NCI-H128 (cell line): ENCODE results near the gene PXN.
"Not testable (repeated sequence)": the region's sequence is repeated elsewhere in the genome, so short reads cannot be mapped to it uniquely, and the experiment has no call there.

ENCODE experiments used
- DNase-seq: peaks from one replicate; lab custom pipeline; 2025; ENCODE audit not compliant: unreplicated experiment; lab: John Stamatoyannopoulos, UW

PXN gene

GRCh38 chr12:120262852-120263747 lies 2.4 kb downstream of the PXN start:
- DNase-seq = no peak

DNA sequence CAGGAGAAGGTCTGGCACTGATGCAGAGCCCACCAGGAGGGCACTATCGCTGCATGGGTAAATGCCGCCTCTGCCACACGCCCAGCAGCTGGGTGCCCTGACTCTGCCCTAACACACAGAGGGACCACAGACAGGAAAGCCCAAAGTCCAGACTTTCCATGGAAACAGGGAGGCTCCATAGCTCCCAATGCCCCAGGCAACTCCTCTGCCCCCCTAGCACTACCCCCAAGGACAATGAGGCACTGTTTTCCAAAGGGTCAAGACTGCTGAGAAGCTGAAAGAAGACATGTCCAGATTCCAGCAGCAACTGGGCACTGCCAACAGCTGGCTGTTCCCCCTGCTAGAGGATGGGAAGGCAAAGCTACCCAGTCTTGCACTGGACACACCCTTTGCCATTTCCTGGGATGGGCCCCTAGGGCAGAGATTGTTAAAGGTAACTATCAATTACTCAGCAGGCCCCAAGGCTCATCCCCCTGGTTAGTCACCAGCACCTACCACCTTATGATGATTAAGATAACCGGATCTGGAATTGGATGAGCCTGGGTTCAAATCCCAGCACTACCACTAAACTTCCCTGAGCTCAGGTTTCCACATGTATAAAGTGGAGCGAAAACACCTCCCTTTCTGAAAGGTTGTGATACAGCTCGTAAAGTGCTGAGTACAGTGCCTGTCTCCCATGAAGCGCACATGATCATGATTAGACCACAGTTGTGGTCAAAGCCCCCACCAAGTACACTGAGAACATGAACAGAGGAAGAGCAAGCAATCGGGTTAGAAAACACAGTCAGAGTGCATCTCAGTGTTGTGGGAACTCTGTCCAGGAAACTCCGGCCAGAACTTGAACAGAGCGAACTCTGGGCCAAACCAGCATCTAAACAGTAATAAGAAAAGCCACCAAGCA lies 3.3 kb downstream of the PXN start:
- DNase-seq = no peak

GRCh38 chr12:120260607-120261006 lies 4.9 kb downstream of the PXN start:
- DNase-seq = no peak

DNA sequence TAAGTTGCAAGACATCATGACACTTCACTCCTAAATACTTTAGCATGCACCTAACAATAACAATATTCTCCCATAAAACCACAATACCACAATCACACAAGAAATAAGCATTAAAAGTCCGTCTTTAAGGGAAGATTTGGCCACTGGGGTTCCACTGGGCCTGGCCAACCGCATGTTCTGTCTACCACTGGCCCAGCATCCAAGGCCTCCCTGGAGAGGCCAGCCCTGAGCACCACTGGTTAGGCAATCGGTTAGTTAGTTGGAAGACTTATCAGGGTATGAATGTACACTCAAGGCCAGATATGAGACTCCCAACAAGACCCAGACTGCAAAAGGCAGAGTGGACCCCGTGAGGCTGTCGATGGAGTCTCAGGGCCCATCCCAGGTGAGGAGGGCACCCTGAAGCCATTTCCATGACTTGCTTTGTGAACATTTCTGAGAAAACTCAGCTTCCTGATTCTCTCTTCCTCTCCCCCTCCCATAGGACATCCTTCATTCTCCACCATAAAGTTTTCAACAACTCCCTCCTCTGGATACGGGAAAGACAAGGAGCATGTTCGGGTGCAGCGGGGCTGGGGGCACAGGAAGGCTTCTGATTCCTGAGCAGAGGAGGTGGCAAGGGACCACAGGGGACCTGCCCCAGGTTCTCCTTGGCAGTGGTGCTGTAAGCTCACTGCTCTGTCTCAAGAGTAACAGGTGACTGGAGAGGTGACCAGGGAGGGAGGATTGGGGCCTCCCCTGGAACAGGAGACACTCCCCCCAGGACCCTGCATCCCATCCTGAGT lies 5.9 kb downstream of the PXN start:
- no peak for DNase-seq

DNA sequence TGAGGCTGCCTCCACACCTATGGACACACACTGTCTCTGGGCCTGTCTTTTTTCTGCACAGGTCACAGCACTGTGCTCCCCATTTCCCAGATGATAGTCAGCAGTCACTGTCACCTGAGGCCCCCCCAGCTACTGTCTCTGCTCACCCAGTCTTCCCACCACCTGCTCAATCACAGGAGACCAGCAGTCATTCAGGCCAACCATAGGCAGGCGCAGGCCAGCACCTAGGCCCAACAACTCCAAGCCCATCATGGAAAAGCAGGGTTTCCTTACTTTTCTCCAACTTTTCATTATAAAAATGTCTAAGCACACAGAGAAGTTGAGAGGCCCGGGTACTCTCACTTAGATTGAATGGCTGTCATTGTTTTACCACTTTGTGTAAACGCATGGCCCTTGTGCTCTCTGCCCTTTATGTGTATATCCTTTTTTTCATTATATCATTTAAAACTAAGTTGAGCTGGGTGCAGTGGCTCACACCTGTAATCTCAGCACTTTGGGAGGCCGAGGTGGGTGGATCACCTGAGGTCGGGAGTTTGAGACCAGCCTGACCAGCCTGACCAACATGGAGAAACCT lies 7.1 kb downstream of the PXN start:
- no peak for DNase-seq

DNA sequence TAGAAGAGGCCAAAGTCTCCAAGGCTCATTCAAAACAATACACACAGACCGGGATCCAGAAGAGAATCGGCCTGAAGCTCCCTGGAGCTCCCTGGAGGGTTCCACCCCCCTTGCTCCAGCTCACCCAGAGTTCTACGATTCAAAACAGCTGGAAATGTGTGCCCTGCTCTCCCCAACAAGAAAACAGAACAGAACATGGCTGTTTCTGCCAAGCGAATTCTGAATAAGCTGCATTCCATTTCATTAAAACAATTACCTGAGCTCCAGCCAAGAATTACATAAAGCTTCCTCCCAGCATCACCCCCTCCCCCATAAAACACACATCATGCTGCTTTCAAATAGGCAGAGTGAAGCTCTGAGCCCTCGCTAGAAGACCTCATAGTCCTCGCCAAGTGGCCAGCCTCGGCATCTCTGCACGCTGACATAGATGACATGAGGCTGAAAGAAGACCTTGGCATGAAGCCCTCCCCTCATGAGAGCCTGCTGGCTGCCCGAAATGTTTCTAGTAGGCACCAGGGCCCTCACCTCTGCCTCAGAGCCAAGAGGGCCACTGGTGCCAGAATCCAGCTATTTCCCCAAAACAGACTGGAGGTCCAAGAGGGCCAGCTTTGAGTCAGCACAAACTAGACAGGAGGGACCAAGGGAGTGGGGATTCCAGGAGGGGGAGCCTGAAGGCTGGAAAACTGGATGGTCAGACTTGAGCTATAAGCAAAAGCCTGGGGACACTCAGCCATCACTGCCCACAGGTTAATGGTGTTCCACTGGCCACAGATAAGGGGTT lies 8.3 kb downstream of the PXN start:
- no peak for DNase-seq

- no peak for DNase-seq
These were observed 10.7 kb downstream of the PXN start for GRCh38 chr12:120254809-120255208.

GRCh38 chr12:120253313-120253712 lies 12.2 kb downstream of the PXN start:
- DNase-seq = not testable (repeated sequence)

DNA sequence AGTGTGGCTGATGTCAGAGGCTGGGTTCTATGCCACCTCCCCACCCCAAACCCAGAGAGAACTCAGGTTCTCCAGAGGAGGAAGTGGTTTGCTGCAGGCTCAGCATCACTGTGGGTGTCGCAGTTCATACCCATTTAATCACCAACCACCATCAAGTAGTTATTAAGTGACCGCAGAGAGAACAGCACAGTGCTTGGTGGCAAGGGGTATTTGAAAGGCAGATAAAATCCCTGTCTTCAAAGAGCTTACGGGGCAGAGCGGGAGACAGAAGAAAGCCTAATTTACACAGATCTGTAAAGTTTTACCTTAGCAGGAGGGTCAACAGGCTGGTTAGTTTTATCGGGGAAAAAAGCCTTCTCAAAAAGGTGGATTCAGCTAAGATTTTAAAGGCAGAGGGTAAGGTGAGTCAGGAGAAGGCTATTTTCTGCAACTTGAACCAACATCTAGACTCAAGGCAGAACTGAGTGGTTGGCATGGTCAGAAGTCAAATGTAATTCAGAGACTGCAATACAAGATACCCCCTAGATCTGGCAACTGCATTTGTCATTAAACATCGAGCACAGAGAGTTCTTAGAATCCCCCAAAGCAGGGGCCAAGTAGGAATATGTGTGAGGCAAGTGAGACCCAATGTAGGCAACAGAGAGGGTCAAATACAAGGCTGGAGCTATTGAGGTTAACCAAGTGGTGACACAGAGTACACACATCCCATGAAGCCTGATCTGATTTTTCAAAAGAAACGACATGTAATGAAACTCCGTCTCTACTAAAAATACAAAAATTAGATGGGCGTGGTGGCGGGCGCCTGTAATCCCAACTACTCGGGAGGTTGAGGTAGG lies 13.2 kb downstream of the PXN start:
- DNase-seq = no peak

GRCh38 chr12:120251364-120252070 lies 14.0 kb downstream of the PXN start:
- not testable (repeated sequence) for DNase-seq

DNA sequence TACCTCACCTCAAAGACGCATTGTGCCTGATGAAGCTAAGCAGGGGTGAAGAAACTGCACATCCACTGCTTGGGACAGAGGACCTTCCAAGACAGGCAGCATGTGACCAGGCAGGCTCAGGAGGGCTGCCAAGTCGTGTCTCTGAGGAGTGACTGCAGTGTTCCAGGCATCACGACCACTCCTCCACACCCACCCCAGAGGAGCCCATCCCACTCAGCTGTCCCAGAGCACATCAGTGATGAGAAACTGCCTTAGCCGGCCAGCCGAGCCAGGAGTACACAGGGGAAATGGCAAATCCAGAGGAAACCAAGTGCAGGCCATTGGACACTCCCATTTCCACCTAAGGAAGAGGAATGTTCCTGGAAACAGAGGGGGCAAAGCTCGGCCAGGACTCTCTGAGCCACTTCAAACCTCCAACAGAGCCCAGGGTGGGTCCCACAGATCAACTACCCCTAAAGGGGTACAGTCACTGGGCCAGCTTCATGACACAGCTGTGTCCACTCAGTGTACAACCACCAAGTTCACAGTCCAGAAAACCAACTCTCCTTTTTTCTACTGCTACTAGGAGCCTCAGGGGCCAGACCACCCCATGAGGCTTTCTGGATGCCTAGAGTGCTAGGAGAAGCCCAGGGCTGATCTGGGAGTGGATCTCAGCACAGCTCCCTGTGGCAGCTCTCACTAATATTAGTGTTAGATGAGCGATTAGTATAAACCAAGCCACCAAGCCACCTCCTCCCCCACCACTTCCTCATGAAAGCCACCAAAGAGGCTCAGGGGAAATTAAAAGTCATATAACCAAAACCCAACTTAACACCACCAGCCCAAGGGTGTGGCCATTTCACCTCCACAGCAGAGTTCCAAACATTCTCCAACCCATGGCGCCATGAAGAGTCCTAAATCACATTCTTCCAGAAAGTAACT lies 15.4 kb downstream of the PXN start:
- no peak for DNase-seq

- DNase-seq = no peak
These were observed 16.2 kb downstream of the PXN start for GRCh38 chr12:120249266-120249874.

DNA sequence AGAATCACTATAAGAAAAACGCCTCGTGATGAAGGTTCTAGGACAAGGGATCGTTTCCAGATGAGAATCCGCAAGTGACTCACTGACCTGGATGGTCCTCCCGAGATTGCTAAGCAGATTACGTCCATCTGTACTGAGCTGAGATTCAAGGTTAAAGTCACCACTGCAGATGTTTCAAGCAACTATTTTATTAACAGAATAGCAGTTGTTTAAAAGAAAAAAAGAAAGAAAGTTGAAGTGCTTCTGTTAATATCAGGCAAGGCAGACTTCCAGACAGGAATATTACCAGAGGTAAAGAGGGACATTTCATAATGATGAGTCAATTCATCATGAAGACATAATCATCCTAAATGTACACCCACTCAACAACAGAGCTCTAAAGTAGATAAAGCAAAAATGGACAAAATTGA lies 17.9 kb downstream of the PXN start:
- no peak for DNase-seq

DNA sequence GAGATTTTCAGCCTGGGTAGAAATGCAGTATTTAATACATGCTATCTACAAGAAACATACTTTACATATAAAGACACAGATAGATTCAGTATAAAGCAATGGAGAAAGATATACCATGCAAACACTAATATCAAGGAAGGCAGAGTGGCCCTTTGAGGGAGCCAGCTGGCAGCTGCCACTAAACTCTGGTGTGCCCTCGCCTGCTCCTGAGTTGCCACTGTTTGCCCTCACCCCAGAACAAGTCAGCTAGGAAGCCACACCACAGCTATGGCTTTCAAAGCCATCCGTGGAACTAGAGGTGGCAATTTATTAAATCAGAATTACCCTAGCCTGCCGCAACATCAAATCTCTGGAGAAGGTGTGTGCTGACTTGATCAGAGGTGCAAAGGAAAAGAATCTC lies 18.3 kb downstream of the PXN start:
- DNase-seq = no peak

GRCh38 chr12:120246705-120247104 lies 18.8 kb downstream of the PXN start:
- DNase-seq = not testable (repeated sequence)

DNA sequence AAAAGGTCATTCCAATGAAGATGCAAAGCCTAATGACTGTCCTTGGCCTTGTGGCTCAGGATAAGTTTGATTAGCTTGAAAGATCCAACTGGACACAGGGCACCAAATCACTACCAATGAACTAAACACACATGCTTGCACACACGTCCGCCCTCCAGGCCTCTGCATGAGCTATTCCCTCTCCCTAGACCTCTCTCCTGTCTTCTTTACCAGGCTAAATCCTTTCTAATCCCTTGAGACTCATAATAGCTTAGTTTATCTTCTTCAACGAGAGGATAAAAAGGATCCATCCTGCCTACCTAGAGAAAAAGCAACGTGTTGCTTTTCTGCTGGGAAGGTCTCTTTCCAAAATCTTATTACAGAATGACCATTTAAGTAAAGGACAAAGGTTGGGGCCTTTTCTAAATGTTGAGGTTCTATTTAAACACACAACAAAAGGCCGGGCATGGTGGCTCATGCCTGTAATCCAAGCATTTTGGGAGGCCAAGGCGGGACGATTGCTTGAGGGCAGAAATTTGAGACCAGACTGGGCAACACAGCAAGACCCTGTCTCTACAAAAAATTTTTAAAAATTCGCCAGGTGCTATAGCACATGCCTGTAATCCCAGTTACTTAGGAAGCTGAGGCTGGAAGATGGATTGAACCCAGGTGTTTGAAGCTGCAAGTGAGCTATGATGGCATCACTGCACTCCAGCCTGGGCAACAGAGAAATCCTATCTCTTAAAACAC lies 22.4 kb downstream of the PXN start:
- no peak for DNase-seq
